ENCODE data around the gene ZNF275.

ZNF275 gene

GRCh38 chrX:153302796-153303195 lies 31.2 kb upstream of the ZNF275 start:
- TF ChIP-seq CTCF (IDR thresholded peaks at IDR 0.05) = no peak
- DNase-seq = no peak
- Mint-ChIP-seq H3K4me3 (no peak overlapping the region), H3K9me3 (peaks cover 71% of the 10 kb centered on the region), H3K4me1 (no peaks in the 10 kb centered on the region), H3K36me3 (ENCODE audit: low read depth) (no peaks in the 10 kb centered on the region), H3K27ac (no peak overlapping the region), H3K27me3 (ENCODE audit: low read depth, poor library complexity) (peaks cover 32% of the 10 kb centered on the region)

- TF ChIP-seq CTCF (IDR thresholded peaks at IDR 0.05) = no peak
- H3K4me1 Mint-ChIP-seq = no peaks in the 10 kb centered on the region
- no peak for DNase-seq
- H3K27ac Mint-ChIP-seq = no peak overlapping the region
- H3K4me3 Mint-ChIP-seq = no peak overlapping the region
- H3K27me3 Mint-ChIP-seq (ENCODE audit: low read depth, poor library complexity) = peaks cover 29% of the 10 kb centered on the region
- H3K9me3 Mint-ChIP-seq = peaks cover 68% of the 10 kb centered on the region
- H3K36me3 Mint-ChIP-seq (ENCODE audit: low read depth) = no peaks in the 10 kb centered on the region
Measured at GRCh38 chrX:153303276-153304262, 30.4 kb upstream of the ZNF275 start.

- no peak overlapping the region for H3K4me3 Mint-ChIP-seq
- no peak for DNase-seq
- TF ChIP-seq CTCF (IDR thresholded peaks at IDR 0.05) = no peak
- peaks cover 76% of the 10 kb centered on the region for H3K9me3 Mint-ChIP-seq
- H3K4me1 Mint-ChIP-seq = no peaks in the 10 kb centered on the region
- H3K27me3 Mint-ChIP-seq (ENCODE audit: low read depth, poor library complexity) = peaks cover 29% of the 10 kb centered on the region
- H3K27ac Mint-ChIP-seq = no peak overlapping the region
- H3K36me3 Mint-ChIP-seq (ENCODE audit: low read depth) = no peaks in the 10 kb centered on the region
Measured at GRCh38 chrX:153304988-153305736, 28.8 kb upstream of the ZNF275 start.

- no peak overlapping the region for H3K4me3 Mint-ChIP-seq
- H3K36me3 Mint-ChIP-seq (ENCODE audit: low read depth) = no peaks in the 10 kb centered on the region
- peaks cover 24% of the 10 kb centered on the region for H3K27me3 Mint-ChIP-seq (ENCODE audit: low read depth, poor library complexity)
- H3K9me3 Mint-ChIP-seq = peaks cover 79% of the 10 kb centered on the region
- no peak for DNase-seq
- no peak overlapping the region for H3K27ac Mint-ChIP-seq
- no peak for TF ChIP-seq CTCF (IDR thresholded peaks at IDR 0.05)
- H3K4me1 Mint-ChIP-seq = no peaks in the 10 kb centered on the region
Measured at GRCh38 chrX:153305972-153306371, 28.0 kb upstream of the ZNF275 start.

GRCh38 chrX:153306527-153307115 lies 27.3 kb upstream of the ZNF275 start:
- TF ChIP-seq CTCF (IDR thresholded peaks at IDR 0.05) = no peak
- DNase-seq = no peak
- Mint-ChIP-seq H3K4me3 (no peak overlapping the region), H3K27ac (no peak overlapping the region), H3K9me3 (peaks cover 80% of the 10 kb centered on the region), H3K27me3 (ENCODE audit: low read depth, poor library complexity) (peaks cover 24% of the 10 kb centered on the region), H3K36me3 (ENCODE audit: low read depth) (no peaks in the 10 kb centered on the region), H3K4me1 (no peaks in the 10 kb centered on the region)

All from nephron progenitor cell (in vitro differentiated cells).